SK-N-MC (cell line): Measurements from ENCODE around the gene JSRP1.

Source experiments
- EZH2 ChIP-seq: fragments of 200-600 bp; sonication (generic); IDR thresholded peaks from one replicate; pipeline ENCODE4 v1.6.1; 2017; ENCODE audit warnings: antibody characterized with exemption
- POLR2AphosphoS5 ChIP-seq: IDR thresholded peaks from 2 replicates; pipeline ENCODE4 v1.6.1; 2012; ENCODE audit warnings: mild to moderate bottlenecking, low read depth, low read length, borderline replicate concordance

DNA sequence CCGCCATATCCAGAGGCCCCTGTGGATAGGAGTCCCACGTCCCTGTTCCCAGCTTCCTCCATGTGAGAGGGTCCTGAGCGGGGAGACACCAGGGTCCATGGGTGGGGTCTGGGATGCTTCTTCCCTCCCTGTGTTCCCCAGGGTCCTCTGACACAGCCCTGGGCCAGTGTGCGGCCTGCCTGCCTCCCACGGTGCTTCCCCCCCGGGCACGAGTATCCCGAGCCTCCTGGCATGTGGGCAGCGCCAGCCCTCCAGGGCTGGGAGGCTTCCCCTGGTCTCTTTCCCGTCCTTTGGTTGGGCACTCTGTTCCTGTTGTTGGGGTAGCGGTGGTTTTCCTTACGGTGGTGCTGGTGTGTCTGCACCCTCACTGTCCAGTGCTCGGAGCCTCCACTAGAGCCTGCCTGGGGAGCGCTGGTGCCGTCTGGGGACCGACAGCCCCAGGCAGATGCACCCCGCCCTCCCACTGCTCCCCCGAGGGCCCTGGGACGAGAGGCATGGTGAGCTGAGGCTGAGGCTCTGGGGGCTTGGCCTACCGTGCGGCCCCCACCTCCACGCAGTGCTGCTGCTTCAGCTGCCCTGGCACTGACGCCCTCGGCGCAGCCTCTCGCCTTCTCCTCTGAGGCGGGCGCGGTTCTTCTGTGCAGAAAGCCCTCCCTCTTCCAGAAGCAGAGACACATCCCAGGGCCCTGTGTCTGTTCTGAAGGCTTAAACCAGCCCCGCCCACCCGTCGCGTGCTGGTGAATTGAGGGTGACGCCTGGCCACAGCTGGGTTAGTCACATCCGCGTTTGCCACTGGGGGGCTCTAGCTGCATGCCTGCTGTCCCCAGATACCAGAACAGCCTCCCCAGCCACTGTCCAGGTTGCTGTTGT, 48.0 kb downstream of the JSRP1 start:
- no peak for TF ChIP-seq POLR2AphosphoS5
- no peak for TF ChIP-seq EZH2
